ENCODE data around the gene KDR.

DNA sequence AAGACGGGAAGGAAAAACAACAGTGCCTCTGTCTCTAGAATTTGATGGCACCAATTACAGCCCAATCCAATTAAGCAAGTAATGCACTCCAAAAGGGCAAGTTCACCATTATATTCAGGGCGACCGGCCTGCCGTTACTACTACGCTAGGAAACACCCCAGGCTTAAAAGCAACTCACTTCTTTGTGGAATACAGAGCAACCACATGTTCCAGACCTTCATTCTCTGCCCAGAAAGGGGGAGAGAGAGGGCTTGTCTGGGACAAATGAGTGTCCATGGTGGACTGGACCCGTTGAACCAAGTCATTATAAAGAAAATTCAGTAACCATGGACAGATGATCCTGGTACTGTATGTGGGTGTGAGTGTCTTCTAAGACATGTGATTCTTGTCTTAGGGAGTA lies 1.6 kb downstream of the KDR start:
- no peak for TF ChIP-seq EZH2 (IDR thresholded peaks at IDR 0.05; ENCODE audit: insufficient read depth, poor library complexity, severe bottlenecking)
- TF ChIP-seq EZH2phosphoT487 (IDR thresholded peaks at IDR 0.05; ENCODE audit: insufficient read depth, low read depth): no peak
